ENCODE measurements around the gene PNPLA7.

PNPLA7 gene

GRCh38 chr9:137416563-137417151, 133.5 kb downstream of the PNPLA7 start:
- no peaks in the 10 kb centered on the region for H3K36me3 ChIP-seq
- no peak overlapping the region for H3K27ac ChIP-seq
- no peak overlapping the region for H3K4me3 ChIP-seq (ENCODE audit: low read depth in 1 of 2, low read length in 1 of 2)
- H3K4me1 ChIP-seq (ENCODE audit: control insufficient read depth in 1 of 2, insufficient read depth in 1 of 2, low read depth in 1 of 2, low read length in 1 of 2), result no peaks in the 10 kb centered on the region
- H3K27me3 ChIP-seq, result peaks cover 25% of the 10 kb centered on the region
- H3K9me3 ChIP-seq, result no peaks in the 10 kb centered on the region
- TF ChIP-seq CTCF (IDR thresholded peaks at IDR 0.05), result no peak

GRCh38 chr9:137416006-137416562, 134.1 kb downstream of the PNPLA7 start:
- no peak overlapping the region for H3K4me3 ChIP-seq (ENCODE audit: low read depth in 1 of 2, low read length in 1 of 2)
- H3K4me1 ChIP-seq (ENCODE audit: control insufficient read depth in 1 of 2, insufficient read depth in 1 of 2, low read depth in 1 of 2, low read length in 1 of 2), result no peaks in the 10 kb centered on the region
- no peak for TF ChIP-seq CTCF (IDR thresholded peaks at IDR 0.05)
- H3K27me3 ChIP-seq, result peaks cover 30% of the 10 kb centered on the region
- no peaks in the 10 kb centered on the region for H3K9me3 ChIP-seq
- H3K27ac ChIP-seq, result no peak overlapping the region
- no peaks in the 10 kb centered on the region for H3K36me3 ChIP-seq

GRCh38 chr9:137415451-137415850, 134.8 kb downstream of the PNPLA7 start:
- no peak overlapping the region for H3K4me3 ChIP-seq (ENCODE audit: low read depth in 1 of 2, low read length in 1 of 2)
- H3K27ac ChIP-seq, result no peak overlapping the region
- H3K4me1 ChIP-seq (ENCODE audit: control insufficient read depth in 1 of 2, insufficient read depth in 1 of 2, low read depth in 1 of 2, low read length in 1 of 2), result no peaks in the 10 kb centered on the region
- no peaks in the 10 kb centered on the region for H3K36me3 ChIP-seq
- TF ChIP-seq CTCF (IDR thresholded peaks at IDR 0.05), result no peak
- H3K9me3 ChIP-seq, result no peaks in the 10 kb centered on the region
- H3K27me3 ChIP-seq, result peaks cover 37% of the 10 kb centered on the region

GRCh38 chr9:137412431-137412830, 137.8 kb downstream of the PNPLA7 start:
- no peaks in the 10 kb centered on the region for H3K9me3 ChIP-seq
- H3K36me3 ChIP-seq, result no peaks in the 10 kb centered on the region
- no peaks in the 10 kb centered on the region for H3K4me1 ChIP-seq (ENCODE audit: control insufficient read depth in 1 of 2, insufficient read depth in 1 of 2, low read depth in 1 of 2, low read length in 1 of 2)
- H3K27ac ChIP-seq, result no peak overlapping the region
- H3K27me3 ChIP-seq, result peaks cover 52% of the 10 kb centered on the region
- no peak for TF ChIP-seq CTCF (IDR thresholded peaks at IDR 0.05)
- no peak overlapping the region for H3K4me3 ChIP-seq (ENCODE audit: low read depth in 1 of 2, low read length in 1 of 2)

GRCh38 chr9:137411645-137412380, 138.4 kb downstream of the PNPLA7 start:
- H3K27ac ChIP-seq, result no peak overlapping the region
- TF ChIP-seq CTCF (IDR thresholded peaks at IDR 0.05), result no peak

More at GRCh38 chr9:137411645-137412380, 138.4 kb downstream of the PNPLA7 start:
- Histone ChIP-seq H3K27me3 (peaks cover 52% of the 10 kb centered on the region), H3K4me1 (ENCODE audit: control insufficient read depth in 1 of 2, insufficient read depth in 1 of 2, low read depth in 1 of 2, low read length in 1 of 2) (peaks cover 0 to 5% of the 10 kb centered on the region in 2 experiments), H3K9me3 (no peaks in the 10 kb centered on the region), H3K4me3 (ENCODE audit: low read depth in 1 of 2, low read length in 1 of 2) (no peak overlapping the region), H3K36me3 (no peaks in the 10 kb centered on the region)
